GM04503 (cell line): ENCODE results near the gene C21orf58.

Experiments used
- DNase-seq: peaks from one replicate; pipeline ENCODE4 v3.0.0-alpha.2; 2012; ENCODE audit warnings: low read depth

Gene C21orf58

DNA sequence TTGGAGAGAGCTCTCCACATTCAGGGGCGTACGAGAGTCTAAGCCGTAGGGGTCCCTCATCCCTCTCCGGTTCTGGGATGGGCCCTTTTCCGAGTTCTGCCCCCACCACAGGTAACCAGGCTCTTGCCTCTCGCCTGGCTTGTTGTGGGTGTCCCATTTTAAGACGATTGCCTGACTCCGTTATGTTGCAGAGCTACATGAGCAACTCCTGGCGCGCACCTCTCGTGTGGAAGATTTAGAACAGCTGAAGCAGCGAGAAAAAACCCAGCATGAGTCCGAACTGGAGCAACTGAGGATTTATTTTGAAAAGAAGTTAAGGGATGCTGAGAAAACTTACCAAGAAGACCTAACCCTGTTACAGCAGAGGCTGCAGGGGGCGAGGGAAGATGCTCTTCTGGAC lies 29.2 kb upstream of the C21orf58 start:
- DNase-seq, result no peak

DNA sequence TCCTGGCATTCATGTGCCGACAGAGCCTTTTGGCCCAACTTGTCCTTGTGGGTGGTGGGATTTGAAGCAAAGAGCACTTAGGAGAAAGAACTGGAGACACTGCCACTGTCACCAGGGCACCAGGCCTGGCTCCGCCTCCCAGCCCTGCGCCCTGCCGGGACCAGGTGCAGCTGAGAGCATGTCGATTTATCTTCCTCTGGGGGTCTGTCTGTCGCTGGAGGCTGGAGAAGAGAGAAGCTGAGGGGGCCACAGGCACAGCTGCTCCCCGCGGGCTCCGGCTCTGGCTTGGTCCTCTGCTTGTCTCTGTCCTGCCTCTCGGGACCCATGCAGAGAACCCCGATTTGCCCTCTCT lies 28.5 kb upstream of the C21orf58 start:
- no peak for DNase-seq

DNA sequence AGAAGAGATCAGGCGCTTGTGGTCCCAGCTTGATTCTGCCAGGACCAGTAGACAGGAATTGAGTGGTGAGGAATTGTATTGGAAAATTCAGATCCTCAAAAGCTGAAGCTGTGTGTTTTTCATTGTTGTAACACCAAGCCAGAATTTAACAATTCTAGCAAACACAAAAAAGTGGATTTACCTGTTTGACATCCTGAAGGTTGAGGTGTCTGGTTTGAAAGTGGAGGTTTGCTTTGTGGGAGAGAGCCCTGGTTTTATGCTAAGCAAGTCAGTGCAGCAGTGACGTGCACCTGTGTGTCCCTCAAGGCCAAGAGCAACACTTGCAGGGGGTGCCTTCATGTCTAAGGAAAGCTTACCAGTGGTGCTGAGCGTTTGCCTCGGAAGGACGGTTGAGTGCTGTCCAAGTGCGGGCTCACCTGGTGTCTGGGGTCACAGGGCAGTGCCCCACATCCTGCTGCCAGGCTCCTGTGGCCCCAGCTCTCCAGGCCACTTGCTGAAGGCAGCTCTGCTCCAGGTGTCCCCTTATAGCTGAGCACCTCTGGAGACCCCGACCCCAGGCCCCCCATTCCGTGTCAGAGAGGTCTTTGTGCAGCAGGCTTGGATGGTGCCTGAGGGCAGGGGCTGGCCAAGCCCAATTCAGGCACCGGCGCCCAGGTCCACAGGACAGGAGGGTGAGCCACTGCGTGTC lies 27.9 kb upstream of the C21orf58 start:
- DNase-seq, result no peak

DNA sequence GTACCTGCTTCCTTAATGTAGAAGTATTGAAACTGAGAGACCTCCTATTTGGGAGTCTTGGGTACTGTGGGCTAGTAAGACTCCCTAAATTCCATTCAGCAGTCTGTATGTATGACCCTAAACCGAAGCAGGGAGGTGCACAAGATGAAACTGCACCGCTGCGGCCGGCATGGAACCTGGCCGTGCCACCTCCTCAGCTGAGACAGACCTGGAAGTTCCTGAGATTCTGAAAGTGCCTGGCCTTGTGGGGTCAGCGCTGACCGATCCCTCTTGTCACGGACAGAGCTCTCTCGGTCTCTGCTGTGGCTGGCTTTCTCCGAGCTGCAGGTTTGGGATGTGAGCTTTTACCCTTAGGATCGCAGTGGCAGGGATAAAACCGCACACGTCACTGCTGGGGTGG lies 27.3 kb upstream of the C21orf58 start:
- no peak for DNase-seq

DNA sequence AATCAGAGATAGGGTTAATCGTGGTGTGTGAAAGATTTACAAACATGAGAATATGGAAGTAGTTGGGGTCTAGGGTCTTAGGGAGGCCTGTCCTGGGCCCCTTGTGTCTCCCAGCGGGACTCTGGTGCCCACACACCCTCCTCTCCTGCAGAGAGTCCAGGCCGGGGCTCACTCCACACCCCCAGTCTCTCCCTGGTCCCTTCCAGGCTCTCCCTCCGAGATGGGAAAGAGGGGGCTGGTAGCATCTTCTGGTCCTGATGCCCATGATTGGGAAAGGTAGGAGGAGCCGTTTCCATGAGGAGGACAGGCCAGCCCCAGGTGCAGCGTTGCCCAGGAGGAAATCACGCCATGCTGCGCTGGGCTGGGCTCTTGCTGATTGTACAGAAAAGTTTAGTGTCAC lies 26.9 kb upstream of the C21orf58 start:
- DNase-seq, result no peak

DNA sequence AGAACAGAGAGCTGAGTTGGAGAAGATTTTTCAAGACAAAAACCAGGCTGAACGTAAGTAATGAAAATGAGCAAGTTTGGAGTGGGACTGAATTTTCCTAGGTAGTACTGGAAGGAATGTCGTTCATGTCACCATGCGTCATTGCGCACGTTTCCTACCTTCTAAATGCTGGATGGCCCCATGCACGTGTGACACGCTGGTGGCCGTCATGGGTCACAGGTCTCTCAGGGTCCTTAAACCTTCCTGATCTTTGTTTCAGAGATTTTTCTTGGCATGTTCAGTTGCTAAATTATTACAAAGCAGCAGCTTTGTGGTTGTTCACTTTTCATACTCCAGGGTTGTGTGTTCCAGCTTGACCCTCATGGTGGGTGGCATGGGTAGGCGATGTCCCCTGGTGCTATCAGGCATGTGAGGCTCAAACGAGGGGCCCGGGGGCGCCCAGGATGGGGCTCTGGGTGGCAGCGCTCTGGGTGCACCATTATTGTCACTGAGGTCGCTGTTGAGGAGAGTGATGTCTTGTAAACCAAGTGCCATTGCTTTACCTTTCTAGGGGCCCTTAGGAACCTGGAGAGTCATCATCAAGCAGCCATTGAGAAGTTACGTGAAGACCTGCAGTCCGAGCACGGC lies 25.6 kb upstream of the C21orf58 start:
- DNase-seq, result no peak

DNA sequence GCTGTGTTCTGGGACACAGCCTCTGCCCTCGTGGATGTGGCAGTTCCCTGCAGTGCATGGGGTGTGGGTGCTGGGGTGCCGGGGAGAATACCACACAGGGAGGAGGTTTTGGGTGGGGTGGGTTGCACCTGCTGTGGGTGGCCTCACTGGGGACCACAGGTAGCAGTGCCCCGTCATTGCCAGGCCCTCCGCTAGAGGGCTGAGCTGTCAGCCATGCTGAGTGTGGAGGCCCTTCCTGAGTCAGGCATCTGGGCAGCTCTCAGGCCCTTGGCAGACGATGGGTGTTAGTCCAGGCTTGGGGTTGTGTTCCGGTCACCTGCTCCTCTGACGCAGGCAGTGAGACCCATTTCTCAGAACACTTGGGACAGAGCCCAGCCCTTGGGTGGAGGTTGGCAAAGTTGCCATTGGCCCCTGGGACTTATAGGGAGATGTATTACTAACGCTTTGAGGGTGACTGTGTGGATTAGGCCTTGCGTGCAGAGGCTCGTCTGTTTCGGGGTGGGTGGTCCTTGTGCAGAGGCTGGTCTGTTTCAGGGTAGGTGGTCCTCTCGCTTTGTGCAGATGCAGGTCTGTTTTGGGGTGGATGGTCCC lies 24.2 kb upstream of the C21orf58 start:
- DNase-seq, result no peak

DNA sequence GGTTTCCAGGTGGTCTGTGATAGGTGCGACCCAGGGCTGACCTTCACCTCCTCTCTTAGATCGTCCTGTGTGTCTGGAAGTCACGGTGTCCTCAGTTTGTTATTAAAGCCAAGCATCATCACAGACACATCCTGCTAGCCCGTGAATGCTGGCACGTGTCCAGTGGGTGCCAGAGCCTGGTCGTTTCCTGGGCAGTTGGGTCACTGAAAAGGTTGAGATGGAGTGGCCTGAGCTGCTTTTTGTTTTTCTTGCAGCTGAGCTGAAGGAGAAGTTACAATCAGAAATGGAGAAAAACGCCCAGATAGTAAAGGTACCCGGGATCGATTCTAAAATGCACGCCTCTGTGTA lies 23.5 kb upstream of the C21orf58 start:
- DNase-seq, result no peak

DNA sequence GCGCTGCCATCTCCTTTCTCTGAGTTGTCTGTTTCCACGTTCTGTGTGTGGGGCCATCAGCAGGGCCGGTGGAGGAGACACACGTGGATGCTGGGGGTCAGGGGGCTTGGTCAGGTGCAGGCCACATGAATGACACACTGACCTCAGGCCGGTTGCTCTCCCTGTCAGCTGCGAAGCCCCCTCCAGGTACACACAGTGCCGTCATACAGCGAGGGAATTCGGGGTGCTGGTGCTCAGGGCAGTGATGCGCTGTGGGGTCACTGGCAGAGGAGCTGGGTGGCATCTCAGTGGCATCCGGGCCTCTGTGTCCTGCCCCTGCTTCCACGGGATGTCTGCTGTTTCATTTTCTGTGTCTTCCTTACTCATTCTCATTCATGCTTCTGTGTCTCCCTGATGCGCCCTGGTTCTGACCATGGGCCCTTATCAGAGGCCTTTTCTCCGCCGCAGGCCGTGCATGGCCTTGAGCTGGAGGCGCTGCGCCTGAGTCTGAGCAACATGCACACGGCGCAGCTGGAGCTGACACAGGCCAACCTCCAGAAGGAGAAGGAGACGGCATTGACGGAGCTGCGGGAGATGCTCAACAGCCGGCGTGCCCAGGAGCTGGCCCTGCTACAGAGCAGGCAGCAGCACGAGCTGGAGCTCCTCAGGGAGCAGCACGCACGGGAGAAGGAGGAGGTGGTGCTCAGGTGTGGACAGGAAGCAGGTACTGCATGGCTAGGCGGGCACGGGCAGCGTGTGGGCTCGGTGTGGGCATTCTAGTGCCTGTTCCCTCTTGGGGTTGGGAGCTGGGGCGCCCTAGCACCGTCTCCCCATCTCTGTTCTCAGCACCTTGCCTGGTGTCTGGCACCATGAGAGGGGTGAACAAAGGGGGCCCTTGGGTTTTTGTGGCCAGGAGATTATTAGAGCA lies 22.9 kb upstream of the C21orf58 start:
- no peak for DNase-seq

DNA sequence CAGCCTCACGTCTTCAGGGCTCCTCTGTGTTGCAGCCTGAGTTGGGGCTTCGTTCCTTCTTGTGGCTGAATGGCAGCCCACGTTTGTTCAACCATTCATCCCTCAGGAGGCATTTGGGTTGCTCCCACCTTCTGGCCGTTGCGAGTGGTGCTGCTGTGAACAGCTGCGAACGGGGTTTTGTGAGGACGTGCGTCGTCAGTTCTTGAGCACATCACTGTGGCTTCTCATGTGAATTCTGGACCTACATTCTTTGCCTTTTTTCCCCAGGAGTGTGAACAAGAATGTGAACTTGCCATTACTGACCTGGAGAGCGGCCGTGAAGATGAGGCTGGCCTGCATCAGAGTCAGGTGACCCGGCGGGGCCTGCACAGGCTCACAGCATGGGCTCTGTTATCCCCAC lies 22.2 kb upstream of the C21orf58 start:
- no peak for DNase-seq

DNA sequence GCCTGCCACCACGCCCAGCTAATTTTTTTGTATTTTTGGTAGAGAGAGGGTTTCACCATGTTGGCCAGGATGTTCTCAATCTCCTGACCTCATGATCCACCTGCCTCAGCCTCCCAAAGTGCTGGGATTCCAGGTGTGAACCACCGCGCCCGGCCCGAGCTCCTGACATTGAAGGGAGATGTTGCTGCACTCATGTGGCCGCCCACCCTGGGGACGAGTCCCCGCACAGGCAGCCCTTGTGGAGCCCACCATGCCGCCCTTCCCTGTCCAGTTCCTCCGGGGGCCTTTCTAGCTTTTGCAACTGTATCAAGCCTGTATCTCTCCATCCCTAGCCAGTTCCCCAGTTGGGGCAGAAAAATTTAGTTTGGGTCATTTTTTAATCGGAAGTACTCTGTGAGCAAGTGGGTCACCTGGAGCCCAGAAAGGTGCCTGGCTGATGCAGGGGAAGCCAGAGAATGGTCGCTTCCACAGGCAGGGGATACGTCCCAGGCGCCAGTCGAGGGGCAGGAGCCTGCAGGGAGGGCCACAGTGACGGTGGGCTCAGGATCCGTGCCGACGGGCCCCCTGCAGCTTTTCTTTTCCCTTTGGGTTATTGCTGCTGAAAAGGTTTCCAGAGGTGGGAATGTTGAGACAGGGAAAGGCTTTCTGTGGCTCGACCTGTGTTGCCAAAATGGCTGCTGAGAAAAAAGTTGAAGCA lies 20.7 kb upstream of the C21orf58 start:
- DNase-seq, result no peak

DNA sequence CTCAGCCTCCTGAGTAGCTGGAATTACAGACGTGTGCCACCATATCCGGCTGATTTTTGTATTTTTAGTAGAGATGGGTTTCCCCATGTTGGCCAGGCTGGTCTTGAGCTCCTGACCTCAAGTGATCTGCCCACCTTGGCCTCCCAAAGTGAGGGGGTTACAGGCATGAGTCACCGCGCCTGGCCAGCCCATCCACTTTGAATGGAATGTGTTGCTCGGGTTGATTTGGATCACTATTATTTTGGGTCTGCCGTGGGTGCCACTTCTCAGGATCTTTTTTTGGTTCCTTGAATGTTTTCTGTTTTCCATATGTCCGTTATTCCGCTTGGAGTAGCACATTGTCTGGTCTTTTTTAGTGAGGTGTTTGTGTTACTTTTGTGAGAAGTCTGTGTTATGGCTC lies 17.3 kb upstream of the C21orf58 start:
- DNase-seq, result no peak

DNA sequence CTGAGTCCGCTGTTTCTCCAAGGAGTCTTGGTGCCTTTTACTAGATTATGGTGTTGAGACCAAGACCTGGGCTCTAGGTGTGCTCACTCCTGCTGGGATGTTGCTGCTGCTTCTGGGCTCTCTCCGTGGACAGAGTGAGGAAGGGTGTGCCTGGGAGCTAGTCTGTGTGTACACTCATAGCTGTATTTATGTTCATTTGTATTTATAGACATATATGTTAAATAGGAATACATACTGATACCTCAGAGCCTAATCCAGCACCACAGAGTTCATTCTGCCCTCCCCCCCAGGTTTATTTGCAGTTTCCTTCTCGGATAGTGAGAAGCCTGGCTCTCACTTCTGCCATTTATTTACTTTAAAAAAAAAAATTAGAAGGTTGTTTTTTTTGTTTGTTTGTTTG lies 12.9 kb upstream of the C21orf58 start:
- no peak for DNase-seq

DNA sequence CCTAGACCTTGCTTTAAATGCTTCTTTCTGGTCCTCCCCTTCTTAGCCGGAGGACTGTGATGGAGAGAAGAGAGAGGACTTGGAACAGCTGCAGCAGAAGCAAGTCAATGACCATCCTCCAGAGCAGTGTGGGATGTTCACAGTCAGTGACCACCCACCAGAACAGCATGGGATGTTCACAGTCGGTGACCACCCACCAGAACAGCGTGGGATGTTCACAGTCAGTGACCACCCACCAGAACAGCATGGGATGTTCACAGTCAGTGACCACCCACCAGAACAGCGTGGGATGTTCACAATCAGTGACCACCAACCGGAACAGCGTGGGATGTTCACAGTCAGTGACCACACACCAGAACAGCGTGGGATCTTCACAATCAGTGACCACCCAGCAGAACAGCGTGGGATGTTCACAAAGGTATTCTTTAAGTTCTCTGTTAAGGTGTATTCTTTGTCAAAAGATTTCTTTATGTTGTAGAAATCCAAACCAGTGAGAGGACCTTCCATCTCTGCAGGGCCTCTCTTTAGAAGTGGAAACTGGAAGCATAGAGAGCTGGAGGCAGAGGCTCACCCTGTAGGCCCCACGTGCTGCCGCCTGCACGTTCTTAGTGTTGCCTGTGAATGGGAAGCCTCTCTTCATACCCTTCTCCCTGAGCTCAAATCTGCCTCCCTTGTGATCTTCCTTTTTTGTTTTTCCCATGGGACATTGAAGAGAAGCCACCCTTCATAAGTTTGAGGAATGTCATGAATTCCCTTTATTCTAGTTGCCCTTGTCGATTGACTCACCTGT lies 10.9 kb upstream of the C21orf58 start:
- no peak for DNase-seq

DNA sequence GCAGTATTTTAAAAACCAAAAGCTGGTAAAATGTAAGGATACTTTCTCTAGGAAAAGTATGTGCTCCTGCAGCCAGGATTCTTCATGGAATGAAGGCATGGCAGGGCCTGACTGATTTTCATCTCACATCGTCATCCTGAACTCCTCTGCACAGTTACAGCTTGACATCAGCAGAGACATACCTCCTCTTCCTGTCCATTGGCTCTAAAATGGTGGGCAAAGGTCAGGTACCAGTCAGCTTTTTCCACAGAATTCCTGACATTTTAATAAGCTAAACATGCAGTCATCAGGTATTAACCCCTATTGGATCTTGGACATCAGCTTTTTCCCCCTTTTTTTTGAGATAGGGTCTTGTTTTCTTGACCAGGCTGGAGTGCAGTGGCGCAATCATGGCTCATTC lies 6.1 kb upstream of the C21orf58 start:
- no peak for DNase-seq

DNA sequence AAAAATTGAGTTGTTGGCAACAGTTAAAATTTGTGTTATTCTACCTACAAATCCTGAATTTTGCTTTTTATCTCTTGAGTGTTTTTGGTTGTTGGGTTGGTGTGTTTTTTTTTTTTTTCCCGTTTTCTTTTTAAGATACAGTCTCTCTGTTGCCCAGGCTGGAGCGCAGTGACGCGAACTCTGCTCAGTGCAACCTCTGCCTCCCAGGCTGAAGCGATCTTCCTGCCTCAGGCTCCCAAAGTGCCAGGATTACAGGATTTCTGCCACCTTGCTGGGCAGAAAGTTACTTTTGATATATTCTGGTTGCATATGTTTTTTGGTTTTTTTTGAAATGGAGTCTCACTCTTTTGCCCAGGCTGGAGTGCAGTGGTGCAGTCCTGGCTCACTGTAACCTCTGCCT lies 4.5 kb upstream of the C21orf58 start:
- DNase-seq, result no peak

DNA sequence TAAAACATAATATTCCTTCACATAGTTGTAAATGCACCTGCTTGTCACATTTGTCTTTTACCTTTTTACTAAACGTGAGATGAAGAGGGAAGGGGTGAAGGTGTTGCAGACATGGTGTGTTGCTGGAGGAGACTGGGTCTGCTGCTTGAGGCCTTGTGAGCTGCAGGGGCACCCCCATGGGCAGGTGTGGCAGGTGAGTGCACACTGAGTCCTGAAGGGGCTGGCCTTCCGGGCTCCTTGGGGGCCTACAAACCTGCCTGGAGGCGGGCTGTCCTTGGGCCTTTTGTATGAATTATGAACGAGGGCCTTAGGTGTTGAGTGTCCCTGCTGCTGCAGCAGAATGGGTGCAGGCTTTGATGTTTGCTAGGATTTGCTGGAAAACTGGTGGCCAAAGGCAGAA lies 4.0 kb upstream of the C21orf58 start:
- no peak for DNase-seq

DNA sequence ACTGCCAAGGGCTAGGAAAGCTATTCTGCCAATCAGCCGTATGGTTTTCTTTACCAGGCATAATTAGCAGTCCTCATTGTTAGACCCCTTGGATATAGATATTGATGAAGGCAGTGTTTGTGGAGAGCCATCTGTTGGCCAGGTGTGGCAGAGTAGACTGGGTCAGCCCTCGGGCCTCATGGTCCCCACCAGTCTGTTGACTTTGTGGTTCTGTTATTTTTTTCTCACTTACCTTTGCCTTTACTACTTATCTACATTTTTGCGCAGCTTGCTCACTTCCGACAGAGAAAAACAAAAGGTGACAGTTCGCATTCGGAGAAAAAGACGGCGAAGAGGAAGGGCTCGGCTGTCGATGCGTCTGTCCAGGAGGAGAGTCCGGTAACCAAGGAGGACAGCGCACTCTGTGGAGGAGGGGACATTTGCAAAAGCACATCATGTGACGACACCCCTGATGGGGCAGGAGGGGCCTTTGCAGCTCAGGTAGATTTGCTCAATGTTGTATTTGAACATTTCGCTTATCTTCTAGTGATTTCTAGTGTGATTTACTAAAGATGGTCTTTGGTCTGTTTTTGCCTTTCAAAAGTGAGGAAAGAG lies 2.5 kb upstream of the C21orf58 start:
- DNase-seq, result no peak

DNA sequence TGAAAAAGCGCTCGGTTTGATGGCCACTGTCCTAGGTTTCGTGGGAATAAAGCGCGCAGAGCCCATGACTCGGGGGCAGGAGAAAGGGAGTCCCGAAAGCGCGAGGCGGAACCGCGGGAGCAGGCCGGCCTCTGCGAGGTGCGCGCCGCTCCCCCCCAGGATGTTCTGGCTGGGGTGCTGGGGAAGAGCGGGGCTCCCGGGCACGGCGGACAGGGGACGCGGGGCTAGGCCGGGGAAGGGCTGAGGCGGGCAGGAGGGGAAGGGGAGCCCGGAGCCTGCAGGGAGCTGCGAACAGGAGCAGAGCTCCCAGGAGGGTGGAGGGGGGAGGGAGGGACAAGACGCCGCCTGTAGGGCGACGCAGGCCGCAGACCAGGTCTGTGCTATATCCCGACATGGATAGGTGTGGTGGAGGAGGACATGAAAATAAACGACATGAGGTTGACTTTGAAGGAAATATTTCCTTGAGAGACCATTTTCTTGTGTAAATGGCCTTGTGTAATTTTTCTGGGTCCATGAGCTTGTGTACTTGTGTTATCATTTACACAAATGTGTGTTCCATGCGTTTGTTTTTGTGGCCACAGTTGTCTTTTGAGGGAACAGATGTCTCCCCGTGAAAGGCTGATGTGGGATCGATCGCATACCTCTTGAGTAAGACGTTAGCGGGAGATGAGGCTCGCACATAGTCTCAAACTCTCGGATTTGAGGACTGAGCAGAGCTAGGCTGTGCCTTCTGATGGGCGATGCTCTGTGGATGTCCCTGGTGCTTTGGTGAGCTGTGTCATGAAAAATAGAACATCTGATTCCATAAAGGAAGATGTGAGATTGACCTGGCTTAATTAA lies 1.6 kb upstream of the C21orf58 start:
- no peak for DNase-seq

DNA sequence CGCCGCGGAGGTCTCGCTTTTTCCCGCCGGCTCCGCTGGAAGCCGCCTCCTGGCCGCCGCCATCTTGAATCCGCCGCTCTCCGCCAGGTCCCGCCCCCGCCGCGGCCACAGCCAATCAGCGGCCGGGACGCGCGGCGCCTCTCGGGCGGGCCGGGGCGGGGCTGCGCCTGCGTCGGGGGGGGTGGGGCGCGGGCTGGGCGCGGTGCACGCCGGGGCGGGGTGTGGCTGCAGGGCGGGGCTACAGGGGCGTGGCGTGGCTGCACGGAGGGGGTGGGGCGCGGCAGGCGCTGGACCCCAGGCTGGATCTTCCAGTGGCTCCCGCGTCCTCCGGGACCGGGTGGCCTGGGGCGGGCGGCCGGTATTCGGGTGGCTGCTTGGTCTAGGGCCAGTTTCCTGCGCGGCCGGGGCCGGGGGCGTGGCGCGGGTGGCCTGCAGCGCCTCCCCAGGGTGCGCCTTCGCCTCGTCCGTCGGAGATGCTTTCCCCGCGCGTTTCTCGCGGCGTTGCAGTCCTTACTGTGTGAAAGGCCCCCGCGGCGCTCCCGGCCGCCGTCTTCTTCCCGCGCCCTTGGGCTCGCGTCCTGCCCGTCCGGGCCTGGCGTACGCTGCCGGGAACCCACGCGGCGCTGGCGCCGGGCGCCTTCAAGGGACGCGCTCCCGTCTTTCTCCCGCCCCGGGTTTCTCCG lies 861 bp upstream of the C21orf58 start:
- DNase-seq, result no peak
